Suprapubic skin (tissue), 4 donors: ENCODE measurements around the gene CHSY1. TPM values are rescaled to one million over a fixed set of nuclear protein-coding genes. Genes with fewer than 3 reads are reported as not detected.

Source experiments
- DNase-seq, 2 donors: peaks; one replicate each; pipeline ENCODE4 v3.0.0-alpha.2; 2019; ENCODE audit warnings: low spot score in 2 of 2
- H3K27ac ChIP-seq: fragments of 200-600 bp; sonication (generic); one replicate; pipeline ENCODE4 v1.5.1; 2019
- H3K27me3 ChIP-seq: fragments of 200-600 bp; sonication (generic); one replicate; pipeline ENCODE4 v1.5.1; 2019
- H3K36me3 ChIP-seq: fragments of 200-600 bp; sonication (generic); one replicate; pipeline ENCODE4 v1.5.1; 2019
- H3K4me1 ChIP-seq: fragments of 200-600 bp; sonication (generic); one replicate; pipeline ENCODE4 v1.5.1; 2019
- H3K4me3 ChIP-seq: fragments of 200-600 bp; sonication (generic); one replicate; pipeline ENCODE4 v1.5.1; 2019; ENCODE audit warnings: mild to moderate bottlenecking
- H3K9me3 ChIP-seq: fragments of 200-600 bp; sonication (generic); one replicate; pipeline ENCODE4 v1.5.1; 2019
- CTCF ChIP-seq, 2 donors: fragments of 200-600 bp in 1 of 2; fragments of 450-650 bp in 1 of 2; sonication (generic) in 1 of 2; IDR thresholded peaks; one replicate each; pipeline ENCODE4 v1.5.1; 2016 to 2019; ENCODE audit warnings: antibody characterized with exemption in 2 of 2, mild to moderate bottlenecking in 1 of 2, moderate library complexity in 1 of 2
- EP300 ChIP-seq: sonication (generic); formaldehyde crosslinking; IDR thresholded peaks from one replicate; pipeline ENCODE4 v1.6.1; 2017; ENCODE audit warnings: antibody characterized with exemption
- POLR2A ChIP-seq, 2 donors: fragments of 450-650 bp; IDR thresholded peaks; one replicate each; pipeline ENCODE4 v1.6.1; 2017; ENCODE audit warnings: antibody characterized with exemption in 2 of 2, mild to moderate bottlenecking in 2 of 2, moderate library complexity in 2 of 2
- POLR2AphosphoS5 ChIP-seq, 3 donors: sonication (generic); formaldehyde crosslinking; IDR thresholded peaks; one replicate each; pipeline ENCODE4 v1.6.1; 2017; ENCODE audit warnings: antibody characterized with exemption in 3 of 3
- WGBS: methylation state at CpG from one replicate; pipeline ENCODE4 v1.1.5; 2018; 5-methylcytosine and 5-hydroxymethylcytosine counted together
- total RNA-seq, 4 donors: library from RNA; depleted of rRNA; stranded (reverse); fragments of >200 nt; gene quantifications; one replicate each; pipeline ENCODE4 v1.1.0, GENCODE V29; 2016

The CHSY1 gene
- total RNA-seq, 4 donors from 2014 or later: 29.7 to 39.6 (median 30.5) TPM

GRCh38 chr15:101204739-101205535 is 46.9 kb downstream of the CHSY1 start:
- no peaks in the 10 kb centered on the region for H3K36me3 ChIP-seq
- no peak for DNase-seq
- H3K4me1 ChIP-seq: peaks cover 92% of the 10 kb centered on the region
- H3K4me3 ChIP-seq: no peak overlapping the region
- WGBS: 75% methylated on average over 5 of the region's 5 CpGs
- no peak overlapping the region for H3K27ac ChIP-seq
- H3K9me3 ChIP-seq: no peaks in the 10 kb centered on the region
- TF ChIP-seq EP300: no peak
- TF ChIP-seq CTCF (IDR thresholded peaks at IDR 0.05): no peak
- no peak for TF ChIP-seq POLR2AphosphoS5 (IDR thresholded peaks at IDR 0.05)
- no peak for TF ChIP-seq POLR2A (IDR thresholded peaks at IDR 0.05)
- H3K27me3 ChIP-seq: no peaks in the 10 kb centered on the region

DNA sequence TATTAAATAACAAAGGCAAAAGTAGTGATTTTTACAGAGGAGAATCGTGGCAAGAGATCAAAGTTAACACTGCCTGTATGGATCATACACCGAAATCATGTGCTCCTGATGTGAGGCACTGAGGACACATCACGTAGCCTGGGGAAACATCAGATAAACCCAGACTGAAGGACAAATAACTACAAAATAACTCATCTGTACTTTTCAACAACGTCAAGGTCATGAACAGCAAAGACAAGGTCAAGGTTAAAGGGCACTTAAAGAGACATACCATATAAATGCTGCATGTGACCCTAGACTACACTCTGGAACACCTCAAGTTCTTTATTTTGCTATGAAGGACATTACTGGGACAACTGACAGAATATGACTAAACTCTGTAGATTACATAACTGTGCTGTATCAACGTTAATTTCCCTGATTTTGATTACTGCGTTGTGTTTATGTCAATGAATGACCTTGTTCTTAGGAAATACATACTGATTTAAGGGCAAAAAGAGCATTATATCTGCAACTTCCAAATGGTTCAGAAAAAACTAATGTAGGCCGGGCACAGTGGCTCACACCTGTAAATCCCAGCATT is 48.1 kb downstream of the CHSY1 start:
- Histone ChIP-seq H3K4me1 (peaks cover 92% of the 10 kb centered on the region), H3K27me3 (no peaks in the 10 kb centered on the region), H3K27ac (no peak overlapping the region), H3K9me3 (no peaks in the 10 kb centered on the region), H3K36me3 (no peaks in the 10 kb centered on the region), H3K4me3 (no peak overlapping the region)
- TF ChIP-seq EP300: no peak
- no peak for TF ChIP-seq POLR2AphosphoS5 (IDR thresholded peaks at IDR 0.05)
- TF ChIP-seq POLR2A (IDR thresholded peaks at IDR 0.05): no peak
- no peak for TF ChIP-seq CTCF (IDR thresholded peaks at IDR 0.05)
- no peak for DNase-seq
- 57% methylated on average over 7 of the region's 7 CpGs for WGBS

DNA sequence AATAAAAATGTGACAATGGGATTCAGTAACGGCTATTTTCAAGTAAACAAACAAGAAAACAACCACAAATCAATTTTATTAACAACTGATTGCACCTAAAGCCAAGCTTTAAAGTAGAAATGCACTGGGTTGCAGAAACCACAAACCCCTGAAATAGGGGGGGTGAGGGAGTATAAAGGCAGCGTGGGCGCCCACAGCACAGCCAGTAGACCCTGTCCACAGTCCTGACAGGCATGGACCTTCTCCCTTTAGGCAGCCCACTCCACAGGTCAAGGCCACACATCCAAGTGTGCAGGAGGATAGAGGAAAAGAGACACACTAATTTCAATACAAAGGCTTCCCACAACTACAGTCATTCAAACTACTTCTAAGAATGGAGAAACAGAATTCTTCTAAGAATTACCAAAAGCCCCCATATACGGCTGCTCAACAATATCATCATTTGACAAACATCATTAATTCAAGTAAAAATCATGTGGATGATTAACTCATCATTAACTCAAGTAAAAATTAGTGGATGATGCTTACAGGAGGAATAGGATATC is 48.7 kb downstream of the CHSY1 start:
- TF ChIP-seq POLR2AphosphoS5 (IDR thresholded peaks at IDR 0.05) (no peak), EP300 (no peak), CTCF (IDR thresholded peaks at IDR 0.05) (no peak), POLR2A (IDR thresholded peaks at IDR 0.05) (no peak)
- Histone ChIP-seq H3K27ac (no peak overlapping the region), H3K36me3 (no peaks in the 10 kb centered on the region), H3K27me3 (no peaks in the 10 kb centered on the region), H3K9me3 (no peaks in the 10 kb centered on the region), H3K4me1 (peaks cover 92% of the 10 kb centered on the region), H3K4me3 (no peak overlapping the region)
- 79% methylated on average over 4 of the region's 4 CpGs for WGBS
- DNase-seq: no peak

DNA sequence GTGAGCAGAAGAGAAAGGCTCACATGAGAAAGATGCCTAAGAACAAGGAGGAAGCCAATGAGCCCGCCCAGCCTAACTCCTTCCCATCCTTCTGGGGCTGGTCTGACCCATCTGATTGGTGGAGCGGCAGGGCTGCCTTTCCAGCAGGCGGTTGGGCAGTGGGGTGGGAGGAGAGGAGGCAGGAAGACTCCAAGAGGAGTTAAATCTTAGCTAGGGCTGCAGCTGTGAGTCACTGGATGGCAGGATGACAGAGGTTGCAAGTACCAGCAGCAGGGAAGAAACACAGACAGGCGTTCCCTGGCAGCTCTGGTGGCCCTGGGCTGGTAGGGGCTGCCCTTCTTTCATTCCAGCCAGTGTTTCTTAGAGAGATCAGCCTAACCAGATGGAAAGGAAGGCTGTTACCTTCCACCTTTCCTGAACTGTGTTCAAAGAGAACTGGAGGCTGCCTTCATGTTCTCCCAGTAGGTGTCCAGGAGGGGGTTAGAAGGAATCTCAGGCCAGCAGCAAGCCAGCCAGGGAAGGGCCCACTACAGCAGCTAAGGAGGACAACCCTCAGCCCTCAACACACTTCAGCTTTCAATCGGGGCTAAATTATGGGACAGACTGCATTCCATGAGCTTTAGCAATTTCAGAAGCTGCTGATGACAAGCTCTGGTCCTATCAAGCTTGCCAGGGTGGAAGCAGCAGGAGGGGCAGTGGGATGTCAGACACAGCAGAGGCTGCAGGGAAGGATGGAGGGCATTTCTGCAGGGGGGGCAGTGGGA is 50.3 kb downstream of the CHSY1 start:
- Histone ChIP-seq H3K4me3 (no peak overlapping the region), H3K27ac (peak overlapping the region; percentile 71), H3K36me3 (no peaks in the 10 kb centered on the region), H3K27me3 (no peaks in the 10 kb centered on the region), H3K4me1 (peaks cover 88% of the 10 kb centered on the region), H3K9me3 (no peaks in the 10 kb centered on the region)
- TF ChIP-seq POLR2AphosphoS5 (IDR thresholded peaks at IDR 0.05) (no peak), POLR2A (IDR thresholded peaks at IDR 0.05) (peak in 1 of 2 donors; percentile 17)
- peak; percentile 95 to 96 for DNase-seq
- 15% methylated on average over 4 of the region's 5 CpGs for WGBS

DNA sequence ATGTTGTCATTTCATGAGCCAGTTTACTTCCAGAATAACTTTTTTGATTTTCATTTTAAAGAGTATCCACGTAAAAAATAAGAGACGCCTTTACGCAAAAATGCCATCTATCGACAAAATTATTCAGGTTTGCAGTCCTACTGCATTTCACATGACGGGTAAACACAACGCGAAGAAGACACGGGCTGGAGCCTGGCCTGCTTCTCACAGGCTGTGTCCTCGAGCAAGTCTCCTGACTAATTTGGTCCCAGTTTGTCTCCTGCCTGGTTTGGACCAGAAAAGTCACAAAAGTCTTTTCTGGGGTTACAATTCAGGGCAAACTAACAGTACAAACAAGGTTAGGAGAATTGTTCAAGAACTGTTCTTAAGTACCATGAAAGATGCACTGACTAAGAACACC is 51.7 kb downstream of the CHSY1 start:
- TF ChIP-seq POLR2AphosphoS5 (IDR thresholded peaks at IDR 0.05): no peak
- no peak for TF ChIP-seq EP300
- DNase-seq: no peak
- Histone ChIP-seq H3K4me3 (no peak overlapping the region), H3K36me3 (no peaks in the 10 kb centered on the region), H3K27ac (peak overlapping the region; percentile 71), H3K9me3 (no peaks in the 10 kb centered on the region), H3K27me3 (no peaks in the 10 kb centered on the region), H3K4me1 (peaks cover 82% of the 10 kb centered on the region)
- 62% methylated on average over 9 of the region's 9 CpGs for WGBS

- Histone ChIP-seq H3K27me3 (no peaks in the 10 kb centered on the region), H3K4me3 (no peak overlapping the region), H3K4me1 (peaks cover 84% of the 10 kb centered on the region), H3K27ac (peak overlapping the region; percentile 71), H3K9me3 (no peaks in the 10 kb centered on the region), H3K36me3 (no peaks in the 10 kb centered on the region)
- no peak for DNase-seq
- TF ChIP-seq CTCF (IDR thresholded peaks at IDR 0.05): no peak
- TF ChIP-seq POLR2AphosphoS5 (IDR thresholded peaks at IDR 0.05): no peak
- no peak for TF ChIP-seq EP300
- no peak for TF ChIP-seq POLR2A (IDR thresholded peaks at IDR 0.05)
- WGBS: 70% methylated on average over 6 of the region's 6 CpGs
These were observed 53.0 kb downstream of the CHSY1 start for GRCh38 chr15:101198800-101199199.
